Neural cell (in vitro differentiated cells): Measurements from ENCODE around the gene LRRC52. TPM values are rescaled to one million over a fixed set of nuclear protein-coding genes. Genes with fewer than 3 reads are reported as not detected.
"Not testable (repeated sequence)": the region's sequence is repeated elsewhere in the genome, so short reads cannot be mapped to it uniquely, and the experiment has no call there.

Experiments
- H2AFZ ChIP-seq: fragments of 200-600, 300-800 bp; sonication (generic), shearing (Covaris generic); 2 replicates; pipeline ENCODE4 v1.6.0; 2014; ENCODE audit warnings: low read depth, mild to moderate bottlenecking, antibody characterized with exemption, low read length, moderate library complexity
- H3F3A ChIP-seq: fragments of 200-600 bp; shearing (Covaris generic); 2 replicates; pipeline ENCODE4 v1.6.1; 2016; ENCODE audit warnings: mild to moderate bottlenecking, moderate library complexity, mixed read lengths, antibody characterized with exemption, low read length; ENCODE audit not compliant: insufficient read depth, poor library complexity, severe bottlenecking
- H3K27ac ChIP-seq: fragments of 200-600, 300-800 bp; sonication (generic), shearing (Covaris generic); 2 replicates; pipeline ENCODE4 v1.5.1; 2014; ENCODE audit warnings: mild to moderate bottlenecking, low read length, moderate library complexity
- H3K27me3 ChIP-seq: fragments of 300-800, 200-600 bp; sonication (generic), shearing (Covaris generic); 2 replicates; pipeline ENCODE4 v1.6.0; 2014; ENCODE audit warnings: mild to moderate bottlenecking, low read depth, low read length, moderate library complexity; ENCODE audit not compliant: insufficient read depth
- H3K36me3 ChIP-seq: fragments of 300-800, 200-600 bp; sonication (generic), shearing (Covaris generic); 2 replicates; pipeline ENCODE4 v1.5.1; 2014; ENCODE audit warnings: mild to moderate bottlenecking, antibody characterized with exemption, low read length, moderate library complexity; ENCODE audit not compliant: insufficient read depth
- H3K4me2 ChIP-seq: fragments of 300-800, 200-600 bp; sonication (generic), shearing (Covaris generic); 2 replicates; pipeline ENCODE4 v1.6.0; 2014; ENCODE audit warnings: mild to moderate bottlenecking, low read length
- H3K4me3 ChIP-seq: fragments of 300-800, 200-600 bp; sonication (generic), shearing (Covaris generic); 2 replicates; pipeline ENCODE4 v1.5.1; 2014; ENCODE audit warnings: mild to moderate bottlenecking, low read length, moderate library complexity
- H3K79me2 ChIP-seq: fragments of 200-600 bp; shearing (Covaris generic); replicated peaks from 2 replicates; pipeline ENCODE4 v1.6.0; 2014; ENCODE audit warnings: mild to moderate bottlenecking, low read length, moderate library complexity; ENCODE audit not compliant: insufficient read depth
- H3K9ac ChIP-seq: fragments of 300-800, 200-600 bp; sonication (generic), shearing (Covaris generic); 2 replicates; pipeline ENCODE4 v1.6.1; 2016; ENCODE audit warnings: mild to moderate bottlenecking, low read length, mixed read lengths
- H3K9me2 ChIP-seq: fragments of 200-600 bp; shearing (Covaris generic); 2 replicates; pipeline ENCODE4 v1.6.1; 2016; ENCODE audit warnings: mild to moderate bottlenecking, low read length, mixed read lengths; ENCODE audit not compliant: insufficient read depth
- H3K9me3 ChIP-seq: fragments of 200-600, 300-800 bp; sonication (generic), shearing (Covaris generic); 2 replicates; pipeline ENCODE4 v1.6.1; 2016; ENCODE audit warnings: mild to moderate bottlenecking, mixed run types, low read length, moderate library complexity, mixed read lengths
- H4K20me1 ChIP-seq: fragments of 200-600 bp; shearing (Covaris generic); 2 replicates; pipeline ENCODE4 v1.6.1; 2016; ENCODE audit warnings: mild to moderate bottlenecking, mixed run types; ENCODE audit not compliant: insufficient read depth
- CTCF ChIP-seq: fragments of 450-650 bp; IDR thresholded peaks from 2 replicates; pipeline ENCODE4 v1.5.1; 2014; ENCODE audit warnings: antibody characterized with exemption, mild to moderate bottlenecking, moderate library complexity; ENCODE audit not compliant: poor library complexity, severe bottlenecking
- EP300 ChIP-seq: fragments of 450-650 bp; conservative IDR thresholded peaks from 2 replicates; pipeline ENCODE4 v1.6.1; 2014; ENCODE audit warnings: antibody characterized with exemption, mild to moderate bottlenecking, moderate library complexity; ENCODE audit not compliant: poor library complexity, severe bottlenecking
- EZH2 ChIP-seq: fragments of 200-600, 300-800 bp; shearing (Covaris generic), sonication (generic); IDR thresholded peaks from 2 replicates; pipeline ENCODE4 v1.6.1; 2014; ENCODE audit warnings: antibody characterized with exemption, low read length, borderline replicate concordance, mild to moderate bottlenecking; ENCODE audit not compliant: insufficient read depth, poor library complexity, severe bottlenecking
- MXI1 ChIP-seq: fragments of 450-650 bp; conservative IDR thresholded peaks from 2 replicates; pipeline ENCODE4 v1.6.1; 2014; ENCODE audit warnings: antibody characterized with exemption, mild to moderate bottlenecking; ENCODE audit not compliant: poor library complexity, severe bottlenecking
- POLR2AphosphoS5 ChIP-seq: IDR thresholded peaks from 2 replicates; pipeline ENCODE4 v1.6.1; 2012
- RAD21 ChIP-seq: fragments of 450-650 bp; conservative IDR thresholded peaks from 2 replicates; pipeline ENCODE4 v1.6.1; 2014; ENCODE audit warnings: antibody characterized with exemption, mild to moderate bottlenecking, moderate library complexity
- REST ChIP-seq: IDR thresholded peaks from 2 replicates; pipeline ENCODE4 v1.6.1; 2012; ENCODE audit warnings: borderline replicate concordance
- SMC3 ChIP-seq: fragments of 450-650 bp; conservative IDR thresholded peaks from 2 replicates; pipeline ENCODE4 v1.6.1; 2014; ENCODE audit warnings: antibody characterized with exemption, mild to moderate bottlenecking, moderate library complexity; ENCODE audit not compliant: poor library complexity
- TAF1 ChIP-seq: IDR thresholded peaks from 2 replicates; pipeline ENCODE4 v1.6.1; 2012; ENCODE audit warnings: low read depth
- polyA plus RNA-seq: library from polyadenylated mRNA; depleted of rRNA; stranded (reverse); fragments of >200 nt; gene quantifications from 2 replicates; pipeline ENCODE4 v1.2.3, GENCODE V29; 2014

The LRRC52 gene
- polyA plus RNA-seq, 1 donor from 2014 or later = not detected

- Histone ChIP-seq H3K9ac (no peak overlapping the region), H2AFZ (no peak overlapping the region), H3K79me2 (no peaks in the 10 kb centered on the region), H3K27ac (no peak overlapping the region), H3K9me3 (no peaks in the 10 kb centered on the region), H3K4me3 (no peak overlapping the region), H4K20me1 (no peaks in the 10 kb centered on the region), H3F3A (no peaks in the 10 kb centered on the region), H3K9me2 (no peaks in the 10 kb centered on the region), H3K27me3 (no peaks in the 10 kb centered on the region), H3K36me3 (no peaks in the 10 kb centered on the region), H3K4me2 (no peak overlapping the region)
- TF ChIP-seq SMC3 (no peak), POLR2AphosphoS5 (no peak), RAD21 (no peak), CTCF (no peak), REST (no peak), MXI1 (no peak), EP300 (no peak), EZH2 (no peak), TAF1 (no peak)
Observed at GRCh38 chr1:165605246-165605645, 61.4 kb downstream of the LRRC52 start.

- not testable (repeated sequence) for H3K9me3 ChIP-seq, H3K9me2 ChIP-seq, H3K4me3 ChIP-seq, H3K27me3 ChIP-seq, H4K20me1 ChIP-seq, H3K36me3 ChIP-seq, H3K4me2 ChIP-seq, H3K27ac ChIP-seq, H2AFZ ChIP-seq, H3K9ac ChIP-seq, H3K79me2 ChIP-seq, H3F3A ChIP-seq
Observed at GRCh38 chr1:165606676-165607075, 62.9 kb downstream of the LRRC52 start.

GRCh38 chr1:165610866-165611265 lies 67.1 kb downstream of the LRRC52 start:
- Histone ChIP-seq H3F3A (no peaks in the 10 kb centered on the region), H3K36me3 (no peaks in the 10 kb centered on the region), H3K27me3 (no peaks in the 10 kb centered on the region), H3K9me2 (no peaks in the 10 kb centered on the region), H3K27ac (no peak overlapping the region), H4K20me1 (no peaks in the 10 kb centered on the region), H3K9me3 (no peaks in the 10 kb centered on the region), H2AFZ (no peak overlapping the region), H3K4me3 (no peak overlapping the region), H3K79me2 (no peaks in the 10 kb centered on the region), H3K9ac (no peak overlapping the region), H3K4me2 (no peak overlapping the region)
- TF ChIP-seq CTCF (no peak), EP300 (no peak), REST (no peak), TAF1 (no peak), RAD21 (no peak), MXI1 (no peak), SMC3 (no peak), POLR2AphosphoS5 (no peak), EZH2 (no peak)
